Endothelial cell of umbilical vein (primary cell): ENCODE results near the gene SPEN. TPM values are rescaled to one million over a fixed set of nuclear protein-coding genes. Genes with fewer than 3 reads are reported as not detected.

Source experiments
- BruUV-seq: library from RNA; stranded (reverse); fragments of 400-500 nt; replicated peaks from 2 replicates; lab custom pipeline; 2021; lab: Mats Ljungman, UMichigan
- CTCF ChIA-PET: fragments of 300-600, 350-600 bp; sonication (Branson Sonifier 250); formaldehyde crosslinking; loops from one replicate; lab custom pipeline; 2021; ENCODE audit warnings: antibody characterized with exemption, inconsistent platforms; lab: Charles Lee
- POLR2A ChIA-PET: fragments of 300-600, 350-600 bp; sonication (Branson Sonifier 250); formaldehyde crosslinking; loops from one replicate; lab custom pipeline; 2021; ENCODE audit warnings: antibody characterized with exemption, inconsistent platforms; lab: Charles Lee
- DNase-seq: peaks from one replicate; pipeline ENCODE4 v3.0.0-alpha.2; 2011; ENCODE audit warnings: low read depth, low spot score
- FAIRE-seq: peaks from 2 replicates; lab custom pipeline; 2011; peaks lifted over from hg19 to GRCh38; lab: Jason Lieb, UNC
- H2AFZ ChIP-seq: 2 replicates; pipeline ENCODE4 v1.6.0; 2012; ENCODE audit warnings: low read depth, low read length, control low read depth, inconsistent platforms
- H3K27ac ChIP-seq: 2 replicates; pipeline ENCODE4 v1.5.1; 2011; ENCODE audit warnings: low read depth, mild to moderate bottlenecking, control low read depth, low read length, moderate library complexity; ENCODE audit not compliant: insufficient read depth
- H3K27me3 ChIP-seq, 2 experiments: 2 replicates each; pipeline versions ENCODE4 v1.6.0 to v1.6.1; 2011; ENCODE audit warnings: low read length in 2 of 2, mixed read lengths in 1 of 2; ENCODE audit not compliant: control insufficient read depth in 2 of 2, insufficient read depth in 2 of 2
- H3K36me3 ChIP-seq, 2 experiments: 2 replicates in 1 of 2; 3 replicates in 1 of 2; pipeline ENCODE4 v1.5.1; 2011; ENCODE audit warnings: low read length in 2 of 2, mild to moderate bottlenecking in 1 of 2, moderate library complexity in 1 of 2; ENCODE audit not compliant: control insufficient read depth in 2 of 2, insufficient read depth in 2 of 2; ENCODE audit errors: extremely low read depth in 1 of 2
- H3K4me1 ChIP-seq: 3 replicates; pipeline ENCODE4 v1.5.1; 2011; ENCODE audit warnings: mild to moderate bottlenecking, low read length; ENCODE audit not compliant: control insufficient read depth, insufficient read depth; ENCODE audit errors: extremely low read depth
- H3K4me2 ChIP-seq: 2 replicates; pipeline ENCODE4 v1.6.1; 2011; ENCODE audit warnings: low read length, control low read depth, mixed read lengths; ENCODE audit not compliant: insufficient read depth
- H3K4me3 ChIP-seq, 3 experiments: fragments of 200-600 bp in 1 of 3; sonication (generic), shearing (Covaris generic) in 1 of 3; replicated peaks in 1 of 3; 2 replicates each; pipeline ENCODE4 v1.5.1; 2011 to 2016; ENCODE audit warnings: control low read depth in 3 of 3, low read length in 3 of 3, mild to moderate bottlenecking in 2 of 3, inconsistent platforms in 1 of 3, low read depth in 1 of 3, moderate library complexity in 1 of 3; ENCODE audit not compliant: insufficient read depth in 1 of 3
- H3K79me2 ChIP-seq: 2 replicates; pipeline ENCODE4 v1.6.0; 2012; ENCODE audit warnings: low read length, inconsistent platforms; ENCODE audit not compliant: control insufficient read depth, insufficient read depth
- H3K9ac ChIP-seq: replicated peaks from 2 replicates; pipeline ENCODE3; 2011; ENCODE audit warnings: low read length, control low read depth; ENCODE audit not compliant: insufficient read depth; ENCODE audit errors: extremely low read depth
- H3K9me1 ChIP-seq: replicated peaks from 3 replicates; pipeline ENCODE4 v1.6.0; 2011; ENCODE audit warnings: mild to moderate bottlenecking, low read length; ENCODE audit not compliant: control insufficient read depth, insufficient read depth; ENCODE audit errors: extremely low read depth
- H3K9me3 ChIP-seq: replicated peaks from 2 replicates; pipeline ENCODE4 v1.5.1; 2012; ENCODE audit warnings: low read length, inconsistent platforms; ENCODE audit not compliant: control insufficient read depth, insufficient read depth
- H4K20me1 ChIP-seq: replicated peaks from 2 replicates; pipeline ENCODE3; 2011; ENCODE audit warnings: mild to moderate bottlenecking, low read length; ENCODE audit not compliant: control insufficient read depth, insufficient read depth; ENCODE audit errors: extremely low read depth
- EZH2 ChIP-seq: IDR thresholded peaks from 2 replicates; pipeline ENCODE4 v1.6.1; 2012; ENCODE audit warnings: borderline replicate concordance, low read depth, mild to moderate bottlenecking, moderate library complexity, low read length, inconsistent platforms; ENCODE audit not compliant: severe bottlenecking
- FOS ChIP-seq: IDR thresholded peaks from 2 replicates; pipeline ENCODE4 v1.6.1; 2011; ENCODE audit warnings: mild to moderate bottlenecking, low read length, moderate library complexity, borderline replicate concordance; ENCODE audit not compliant: insufficient read depth
- GATA2 ChIP-seq: IDR thresholded peaks from 2 replicates; pipeline ENCODE4 v1.7.0; 2011; ENCODE audit warnings: low read depth, mild to moderate bottlenecking, moderate library complexity, mixed read lengths, low read length; ENCODE audit not compliant: insufficient read length, insufficient read depth
- JUN ChIP-seq: IDR thresholded peaks from 2 replicates; pipeline ENCODE4 v1.6.1; 2011; ENCODE audit warnings: borderline replicate concordance, low read depth; ENCODE audit not compliant: insufficient read length, insufficient read depth
- MYC ChIP-seq: IDR thresholded peaks from one replicate; pipeline ENCODE4 v1.6.1; 2011; ENCODE audit warnings: mild to moderate bottlenecking, low read depth, low read length
- POLR2A ChIP-seq: IDR thresholded peaks from 2 replicates; pipeline ENCODE4 v1.6.1; 2012; ENCODE audit warnings: low read depth, mild to moderate bottlenecking, control low read depth, low read length
- POLR2AphosphoS5 ChIP-seq: IDR thresholded peaks from 2 replicates; pipeline ENCODE4 v1.6.1; 2012; ENCODE audit warnings: low read depth, mild to moderate bottlenecking, control low read depth, low read length, moderate library complexity; ENCODE audit not compliant: insufficient read depth
- dilution Hi-C: fragments of 300-500 bp; cut with MboI; formaldehyde crosslinking; loops from one replicate; pipeline ENCODE4 v1.15.0; 2019; ENCODE audit warnings: low sequenced_read_pairs; ENCODE audit not compliant: extremely low pct_ligation_motif_present
- intact Hi-C: fragments of 100-400 bp; cut with micrococcal nuclease; formaldehyde crosslinking; loops from one replicate; pipeline ENCODE4 v1.10.0; 2022
- polyA plus RNA-seq, 4 experiments: library from polyadenylated mRNA; depleted of rRNA in 3 of 4; stranded (reverse) in 3 of 4; unstranded in 1 of 4; fragments of >200 nt; gene quantifications; 2 replicates each; pipeline versions ENCODE4 v1.2.1 to v1.2.3, GENCODE V29; 2011 to 2012; ENCODE audit warnings: missing spikeins in 1 of 4
- small RNA-seq: library from RNA; depleted of rRNA; stranded (forward); fragments of <200 nt; gene quantifications from one replicate; pipeline ENCODE3, GENCODE V24; 2012; ENCODE audit warnings: low replicate concordance, low read depth; ENCODE audit not compliant: insufficient read depth, insufficient read length
- total RNA-seq: library from RNA; stranded (reverse); gene quantifications from 2 replicates; pipeline ENCODE4 v1.2.3, GENCODE V29; 2021
- TF ChIP-seq, protein P1 (sequence below), 2 donors: IDR thresholded peaks; 1 replicate in 1 of 2; 2 replicates in 1 of 2; pipeline ENCODE4 v1.5.1; 2011; ENCODE audit warnings: low read length in 2 of 2, mild to moderate bottlenecking in 2 of 2, moderate library complexity in 2 of 2, control low read depth in 1 of 2, inconsistent platforms in 1 of 2, low read depth in 1 of 2; ENCODE audit not compliant: insufficient read depth in 1 of 2; ENCODE audit errors: extremely low read depth in 1 of 2
- TF ChIP-seq, protein P2 (sequence below): IDR thresholded peaks from 2 replicates; pipeline ENCODE4 v1.6.1; 2011; ENCODE audit not compliant: insufficient read depth, insufficient read length

The SPEN gene
- total and polyA plus RNA-seq, 2 donors (not counting 3 experiments of a cell fraction or from before 2014, with no cell fraction given) = 9.3 to 44.4 TPM

DNA sequence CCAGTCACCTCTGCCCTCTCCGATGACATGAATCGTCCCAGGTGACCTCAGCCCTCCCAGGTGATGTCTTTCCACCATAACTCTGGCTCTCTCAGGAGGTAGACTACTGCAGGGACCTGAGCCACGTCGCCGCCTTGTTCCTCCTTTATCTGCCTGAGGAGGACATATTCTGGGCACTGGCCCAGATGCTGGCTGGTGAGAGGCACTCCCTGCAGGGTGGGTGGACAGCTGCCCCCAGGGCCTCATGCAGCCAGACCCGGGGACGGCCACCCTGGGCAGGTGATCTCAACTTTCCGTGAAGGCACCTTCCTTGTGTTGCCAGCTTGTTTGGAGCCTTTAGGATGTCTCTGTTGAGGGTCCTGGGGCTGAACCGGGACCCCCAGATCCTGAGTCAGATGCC is 142.3 kb downstream of the SPEN start:
- intact Hi-C loops = no loop called here

More for the DNA sequence above, 142.3 kb downstream of the SPEN start:
- DNase-seq = no peak
- Histone ChIP-seq H2AFZ (no peak overlapping the region), H3K9ac (no peak overlapping the region), H3K36me3 (no peaks in the 10 kb centered on the region), H3K9me1 (no peaks in the 10 kb centered on the region), H4K20me1 (no peaks in the 10 kb centered on the region), H3K79me2 (no peaks in the 10 kb centered on the region), H3K4me1 (no peaks in the 10 kb centered on the region), H3K4me2 (no peak overlapping the region), H3K9me3 (no peaks in the 10 kb centered on the region), H3K27ac (no peak overlapping the region), H3K27me3 (no peaks in the 10 kb centered on the region), H3K4me3 (no peak overlapping the region)
- CTCF ChIA-PET = interaction anchor here (0.7 kb wide), 1 partner anchor 186 kb away, joined by 3 read pairs; no protein-coding TSS in a partner anchor
- POLR2A ChIA-PET = no interaction called here
- TF ChIP-seq FOS = no peak
- TF ChIP-seq, protein P1, sequence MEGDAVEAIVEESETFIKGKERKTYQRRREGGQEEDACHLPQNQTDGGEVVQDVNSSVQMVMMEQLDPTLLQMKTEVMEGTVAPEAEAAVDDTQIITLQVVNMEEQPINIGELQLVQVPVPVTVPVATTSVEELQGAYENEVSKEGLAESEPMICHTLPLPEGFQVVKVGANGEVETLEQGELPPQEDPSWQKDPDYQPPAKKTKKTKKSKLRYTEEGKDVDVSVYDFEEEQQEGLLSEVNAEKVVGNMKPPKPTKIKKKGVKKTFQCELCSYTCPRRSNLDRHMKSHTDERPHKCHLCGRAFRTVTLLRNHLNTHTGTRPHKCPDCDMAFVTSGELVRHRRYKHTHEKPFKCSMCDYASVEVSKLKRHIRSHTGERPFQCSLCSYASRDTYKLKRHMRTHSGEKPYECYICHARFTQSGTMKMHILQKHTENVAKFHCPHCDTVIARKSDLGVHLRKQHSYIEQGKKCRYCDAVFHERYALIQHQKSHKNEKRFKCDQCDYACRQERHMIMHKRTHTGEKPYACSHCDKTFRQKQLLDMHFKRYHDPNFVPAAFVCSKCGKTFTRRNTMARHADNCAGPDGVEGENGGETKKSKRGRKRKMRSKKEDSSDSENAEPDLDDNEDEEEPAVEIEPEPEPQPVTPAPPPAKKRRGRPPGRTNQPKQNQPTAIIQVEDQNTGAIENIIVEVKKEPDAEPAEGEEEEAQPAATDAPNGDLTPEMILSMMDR (IDR thresholded peaks at IDR 0.05; ENCODE audit: extremely low read depth in 1 of 2, insufficient read depth in 1 of 2, low read depth in 1 of 2, low read length in 2 of 2) = no peak
- TF ChIP-seq, protein P2, sequence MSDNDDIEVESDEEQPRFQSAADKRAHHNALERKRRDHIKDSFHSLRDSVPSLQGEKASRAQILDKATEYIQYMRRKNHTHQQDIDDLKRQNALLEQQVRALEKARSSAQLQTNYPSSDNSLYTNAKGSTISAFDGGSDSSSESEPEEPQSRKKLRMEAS = no peak
- TF ChIP-seq POLR2AphosphoS5 = no peak
- no peak for TF ChIP-seq POLR2A
- TF ChIP-seq MYC = no peak
- no peak for TF ChIP-seq GATA2
- TF ChIP-seq EZH2 = no peak
- TF ChIP-seq JUN = no peak
- dilution Hi-C loops = no loop called here
- no peak for FAIRE-seq
- BruUV-seq = no TSS peak

Small RNA genes lying within 50 kb of the gene (small RNA-seq; reads per million reads assigned to genes)
- gene AL034555.1 (not detected), gene AL355994.1 (not detected), gene AL355994.5 (not detected)

Other genes starting within 250 kb of the SPEN start
- gene DDI2, start 230.2 kb upstream of the SPEN start, total RNA-seq = 35.2 and 35.9 TPM in 2 replicates
- 4.6 and 5.4 TPM in 2 replicates for gene DDI2, start 230.2 kb upstream of the SPEN start, polyA plus RNA-seq
- gene PLEKHM2, start 163.4 kb upstream of the SPEN start, total RNA-seq = 67.5 and 71.5 TPM in 2 replicates
- 59.1 and 60.6 TPM in 2 replicates for gene PLEKHM2, start 163.4 kb upstream of the SPEN start, polyA plus RNA-seq
- gene SLC25A34, start 111.4 kb upstream of the SPEN start, total RNA-seq = 0.76 and 1.1 TPM in 2 replicates
- 0.90 and 1.4 TPM in 2 replicates for gene SLC25A34, start 111.4 kb upstream of the SPEN start, polyA plus RNA-seq
- gene TMEM82, start 105.2 kb upstream of the SPEN start, total RNA-seq = not detected in 2 replicates
- gene TMEM82, start 105.2 kb upstream of the SPEN start, polyA plus RNA-seq = not detected in 2 replicates
- gene FBLIM1, start 88.9 kb upstream of the SPEN start, total RNA-seq = 363 and 394 TPM in 2 replicates
- gene FBLIM1, start 88.9 kb upstream of the SPEN start, polyA plus RNA-seq = 414 and 436 TPM in 2 replicates
- gene UQCRHL, start 40.1 kb upstream of the SPEN start, total RNA-seq = 1.4 and 1.8 TPM in 2 replicates
- gene UQCRHL, start 40.1 kb upstream of the SPEN start, polyA plus RNA-seq = 0.64 and 0.92 TPM in 2 replicates
- gene ZBTB17, start 128.4 kb downstream of the SPEN start, total RNA-seq = 38.5 and 43.9 TPM in 2 replicates
- gene ZBTB17, start 128.4 kb downstream of the SPEN start, polyA plus RNA-seq = 72.7 and 76.2 TPM in 2 replicates
- gene SRARP, start 156.5 kb downstream of the SPEN start, total RNA-seq = not detected in 2 replicates
- not detected in 2 replicates for gene SRARP, start 156.5 kb downstream of the SPEN start, polyA plus RNA-seq
- gene HSPB7, start 170.3 kb downstream of the SPEN start, total RNA-seq = not detected in 2 replicates
- gene HSPB7, start 170.3 kb downstream of the SPEN start, polyA plus RNA-seq = not detected in 2 replicates
- gene CLCNKA, start 174.3 kb downstream of the SPEN start, total RNA-seq = not detected in 2 replicates
- gene CLCNKA, start 174.3 kb downstream of the SPEN start, polyA plus RNA-seq = not detected in 2 replicates
- not detected in 2 replicates for gene CLCNKB, start 196.1 kb downstream of the SPEN start, total RNA-seq
- 0.18 and 0.40 TPM in 2 replicates for gene CLCNKB, start 196.1 kb downstream of the SPEN start, polyA plus RNA-seq
- gene FAM131C, start 225.9 kb downstream of the SPEN start, total RNA-seq = 0.44 TPM in 1 of 2 replicates, not detected in the other
- gene FAM131C, start 225.9 kb downstream of the SPEN start, polyA plus RNA-seq = 0.23 and 0.32 TPM in 2 replicates